Measurements from ENCODE around the gene VEGFD.

The VEGFD gene

GRCh38 chrX:15384304-15384703 lies at the start of gene VEGFD:
Gene VEGFD (minus strand): TSS chrX:15384413. CDS start chrX:15383946, 467 bp downstream.
- DNase-seq = no peak

GRCh38 chrX:15430584-15430983 lies 46.4 kb upstream of the VEGFD start:
- no peak for DNase-seq

GRCh38 chrX:15430076-15430475 lies 45.9 kb upstream of the VEGFD start:
- peak; percentile 60 for DNase-seq

GRCh38 chrX:15425024-15425423 lies 40.8 kb upstream of the VEGFD start:
- DNase-seq = no peak

- DNase-seq = no peak
These were observed 34.5 kb upstream of the VEGFD start for GRCh38 chrX:15418707-15419181.

- no peak for DNase-seq
These were observed 34.0 kb upstream of the VEGFD start for GRCh38 chrX:15418041-15418706.

- no peak for DNase-seq
These were observed 32.1 kb upstream of the VEGFD start for GRCh38 chrX:15416133-15416993.

- no peak for DNase-seq
These were observed 28.9 kb upstream of the VEGFD start for GRCh38 chrX:15413101-15413500.

- DNase-seq = no peak
These were observed 26.7 kb upstream of the VEGFD start for GRCh38 chrX:15410947-15411346.

- DNase-seq = no peak
These were observed 26.2 kb upstream of the VEGFD start for GRCh38 chrX:15410430-15410829.

GRCh38 chrX:15405846-15406245 lies 21.6 kb upstream of the VEGFD start:
- no peak for DNase-seq

GRCh38 chrX:15404401-15405096 lies 20.3 kb upstream of the VEGFD start:
- no peak for DNase-seq

GRCh38 chrX:15401378-15401777 lies 17.2 kb upstream of the VEGFD start:
- no peak for DNase-seq

- DNase-seq = no peak
These were observed 15.8 kb upstream of the VEGFD start for GRCh38 chrX:15399962-15400391.

- no peak for DNase-seq
These were observed 14.7 kb upstream of the VEGFD start for GRCh38 chrX:15398874-15399273.

GRCh38 chrX:15395789-15396188 lies 11.6 kb upstream of the VEGFD start:
- no peak for DNase-seq

GRCh38 chrX:15391850-15392249 lies 7.6 kb upstream of the VEGFD start:
- no peak for DNase-seq

- DNase-seq = no peak
These were observed 1.4 kb downstream of the VEGFD start for GRCh38 chrX:15382813-15383212.

- DNase-seq = no peak
These were observed 7.3 kb downstream of the VEGFD start for GRCh38 chrX:15376956-15377355.

- DNase-seq = no peak
These were observed 10.2 kb downstream of the VEGFD start for GRCh38 chrX:15373976-15374375.

- peak; percentile 71 for DNase-seq
These were observed 17.5 kb downstream of the VEGFD start for GRCh38 chrX:15366506-15367352.

- no peak for DNase-seq
These were observed 24.5 kb downstream of the VEGFD start for GRCh38 chrX:15359701-15360100.

- DNase-seq = no peak
These were observed 25.7 kb downstream of the VEGFD start for GRCh38 chrX:15358533-15358932.

Measured in inflammatory macrophage treated with lipopolysaccharide for 4 hours (primary cell).